ENCODE results near the gene PAOX.

GRCh38 chr10:133368153-133368552, 10.9 kb upstream of the PAOX start:
- TF ChIP-seq CTCF (IDR thresholded peaks at IDR 0.05), result no peak
- no peak for TF ChIP-seq POLR2AphosphoS5 (IDR thresholded peaks at IDR 0.05; ENCODE audit: insufficient read depth in 1 of 2, low read depth in 1 of 2)
